Loucy (cell line): ENCODE data around the gene PPFIA4.

ENCODE experiments used
- EZH2phosphoT487 ChIP-seq: fragments of 200-600 bp; IDR thresholded peaks from 2 replicates; pipeline ENCODE4 v1.6.1; 2018; ENCODE audit warnings: antibody characterized with exemption, mild to moderate bottlenecking, moderate library complexity, borderline replicate concordance
- TF ChIP-seq, protein P1 (sequence below): fragments of 200-600 bp; sonication (generic); conservative IDR thresholded peaks from 2 replicates; pipeline ENCODE4 v1.5.1; 2014; ENCODE audit warnings: mild to moderate bottlenecking, antibody characterized with exemption, low read length

DNA sequence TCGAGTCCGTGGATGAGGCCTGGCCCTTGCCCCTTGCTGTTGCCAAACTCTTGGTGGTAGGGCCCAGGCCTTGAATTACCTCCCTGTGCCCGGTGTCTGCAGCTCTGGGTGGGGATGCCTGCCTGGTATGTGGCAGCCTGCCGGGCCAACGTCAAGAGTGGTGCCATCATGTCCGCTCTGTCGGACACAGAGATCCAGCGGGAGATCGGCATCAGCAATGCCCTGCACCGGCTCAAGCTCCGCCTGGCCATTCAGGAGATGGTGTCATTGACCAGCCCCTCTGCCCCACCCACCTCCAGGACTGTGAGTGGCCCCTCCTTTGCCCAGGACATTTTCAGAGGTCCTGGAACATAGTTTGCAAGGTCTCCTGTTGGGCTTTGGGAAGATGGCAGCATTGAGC lies 33.8 kb downstream of the PPFIA4 start:
- TF ChIP-seq, protein P1, sequence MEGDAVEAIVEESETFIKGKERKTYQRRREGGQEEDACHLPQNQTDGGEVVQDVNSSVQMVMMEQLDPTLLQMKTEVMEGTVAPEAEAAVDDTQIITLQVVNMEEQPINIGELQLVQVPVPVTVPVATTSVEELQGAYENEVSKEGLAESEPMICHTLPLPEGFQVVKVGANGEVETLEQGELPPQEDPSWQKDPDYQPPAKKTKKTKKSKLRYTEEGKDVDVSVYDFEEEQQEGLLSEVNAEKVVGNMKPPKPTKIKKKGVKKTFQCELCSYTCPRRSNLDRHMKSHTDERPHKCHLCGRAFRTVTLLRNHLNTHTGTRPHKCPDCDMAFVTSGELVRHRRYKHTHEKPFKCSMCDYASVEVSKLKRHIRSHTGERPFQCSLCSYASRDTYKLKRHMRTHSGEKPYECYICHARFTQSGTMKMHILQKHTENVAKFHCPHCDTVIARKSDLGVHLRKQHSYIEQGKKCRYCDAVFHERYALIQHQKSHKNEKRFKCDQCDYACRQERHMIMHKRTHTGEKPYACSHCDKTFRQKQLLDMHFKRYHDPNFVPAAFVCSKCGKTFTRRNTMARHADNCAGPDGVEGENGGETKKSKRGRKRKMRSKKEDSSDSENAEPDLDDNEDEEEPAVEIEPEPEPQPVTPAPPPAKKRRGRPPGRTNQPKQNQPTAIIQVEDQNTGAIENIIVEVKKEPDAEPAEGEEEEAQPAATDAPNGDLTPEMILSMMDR = no peak
- TF ChIP-seq EZH2phosphoT487 = no peak
